Measurements from ENCODE around the gene NRG4.
A peak's percentile ranks its signal among the peaks of the same experiment; 100 is the strongest.
"Not testable (repeated sequence)": the region's sequence is repeated elsewhere in the genome, so short reads cannot be mapped to it uniquely, and the experiment has no call there.

Gene NRG4, protein sequence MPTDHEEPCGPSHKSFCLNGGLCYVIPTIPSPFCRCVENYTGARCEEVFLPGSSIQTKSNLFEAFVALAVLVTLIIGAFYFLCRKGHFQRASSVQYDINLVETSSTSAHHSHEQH

GRCh38 chr15:76011627-76012551 lies at the start of gene NRG4:
TSS of gene NRG4 (minus strand) at chr15:76012424. CDS start at chr15:76011230, 1,194 bp downstream.
- DNase-seq (ENCODE audit: low spot score): peak; percentile 24

DNA sequence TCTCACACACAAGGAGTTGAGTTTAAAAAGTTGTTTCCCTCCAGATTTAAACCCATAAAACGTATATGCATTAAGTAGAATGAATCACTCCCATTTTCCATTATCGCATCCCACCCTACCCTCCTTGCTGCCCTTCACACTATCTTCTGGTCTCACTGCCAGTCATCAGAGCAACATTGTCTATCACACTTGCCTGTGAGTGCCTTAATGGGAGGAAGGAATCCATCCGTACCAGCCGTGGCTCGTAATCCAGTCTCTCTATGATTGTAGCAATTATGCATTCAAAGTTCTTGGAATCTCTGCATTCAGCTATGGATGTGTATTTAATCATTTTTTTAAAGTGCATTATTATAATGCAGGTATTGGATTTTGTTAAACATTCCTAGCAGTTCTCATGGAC lies 49.5 kb upstream of the NRG4 start:
- no peak for DNase-seq (ENCODE audit: low spot score)

- no peak for DNase-seq (ENCODE audit: low spot score)
Observed at GRCh38 chr15:76060118-76060989, 48.1 kb upstream of the NRG4 start.

DNA sequence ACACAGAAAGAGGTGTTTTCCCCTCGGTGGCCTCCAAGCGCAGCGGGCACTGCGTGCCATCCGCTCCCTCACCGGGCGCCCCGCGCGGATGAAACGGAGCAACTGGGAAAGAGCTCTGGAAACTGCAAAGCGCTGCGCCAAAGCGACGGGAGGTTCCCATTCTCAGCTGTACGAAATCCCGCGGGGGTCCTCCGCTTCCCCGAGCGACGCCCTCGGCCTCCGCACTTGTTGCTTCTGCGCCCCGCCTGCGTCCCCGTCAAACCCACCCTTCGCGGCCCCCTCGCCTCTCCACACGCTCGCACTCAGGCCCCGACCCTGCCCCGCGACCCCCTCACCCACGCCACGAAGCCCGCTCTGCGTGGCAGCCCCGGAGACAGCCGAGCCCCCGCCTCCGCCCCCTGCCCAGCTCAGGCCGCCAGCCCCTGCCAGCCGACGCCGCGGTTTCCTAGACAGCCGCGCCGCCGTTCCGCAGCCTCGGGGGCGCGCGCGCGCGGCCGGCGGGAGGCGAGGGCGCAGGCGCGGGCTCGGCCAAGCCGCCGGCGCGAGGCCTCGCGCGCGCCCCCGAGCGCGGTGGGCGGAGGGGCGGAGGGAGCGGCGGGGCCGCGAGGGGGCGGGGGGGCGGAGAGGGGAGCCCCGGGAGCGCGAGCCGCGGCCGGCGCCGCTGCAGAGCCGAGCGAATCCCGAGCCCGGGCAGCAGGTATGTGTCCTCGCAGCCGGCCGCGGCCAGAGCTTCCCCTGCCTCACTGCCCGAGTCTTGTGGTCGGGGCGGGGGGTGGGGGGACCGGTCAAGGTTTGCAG lies 47.3 kb upstream of the NRG4 start, which contains the start of gene TMEM266:
TSS of gene TMEM266 (plus strand) at position 666 of the 798 bp plus-strand sequence. CDS start 74,279 bp downstream, outside the sequence.
- DNase-seq (ENCODE audit: low spot score): peak; percentile 84

- peak; percentile 77 for DNase-seq (ENCODE audit: low spot score)
Observed at GRCh38 chr15:76058714-76059319, 46.6 kb upstream of the NRG4 start.

GRCh38 chr15:76057332-76058000 lies 45.2 kb upstream of the NRG4 start:
- DNase-seq (ENCODE audit: low spot score): peak; percentile 63

- DNase-seq (ENCODE audit: low spot score): no peak
Observed at GRCh38 chr15:76056931-76057330, 44.7 kb upstream of the NRG4 start.

GRCh38 chr15:76054201-76054600 lies 42.0 kb upstream of the NRG4 start:
- DNase-seq (ENCODE audit: low spot score): not testable (repeated sequence)

- DNase-seq (ENCODE audit: low spot score): no peak
Observed at GRCh38 chr15:76038512-76038911, 26.3 kb upstream of the NRG4 start.

- no peak for DNase-seq (ENCODE audit: low spot score)
Observed at GRCh38 chr15:76035593-76035992, 23.4 kb upstream of the NRG4 start.

- no peak for DNase-seq (ENCODE audit: low spot score)
Observed at GRCh38 chr15:76034111-76034510, 21.9 kb upstream of the NRG4 start.

DNA sequence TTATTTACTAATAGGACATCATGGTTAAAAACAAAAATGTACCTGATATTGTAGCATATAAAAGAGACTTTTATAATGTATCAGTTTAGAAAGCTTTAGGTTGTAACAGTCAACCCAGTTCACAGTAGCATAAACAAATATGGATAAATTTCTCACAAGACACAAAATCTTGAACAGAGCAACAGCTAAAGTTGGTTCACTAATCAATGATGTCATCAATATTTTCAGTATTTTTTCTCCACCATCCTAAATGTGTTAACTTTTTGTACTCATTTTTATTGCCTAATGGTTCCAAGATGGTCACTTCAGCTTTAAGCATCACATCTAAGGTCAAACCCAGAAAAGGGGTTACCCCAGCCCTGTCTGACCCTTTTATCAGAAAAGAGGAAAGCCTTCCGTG lies 21.2 kb upstream of the NRG4 start:
- no peak for DNase-seq (ENCODE audit: low spot score)

DNA sequence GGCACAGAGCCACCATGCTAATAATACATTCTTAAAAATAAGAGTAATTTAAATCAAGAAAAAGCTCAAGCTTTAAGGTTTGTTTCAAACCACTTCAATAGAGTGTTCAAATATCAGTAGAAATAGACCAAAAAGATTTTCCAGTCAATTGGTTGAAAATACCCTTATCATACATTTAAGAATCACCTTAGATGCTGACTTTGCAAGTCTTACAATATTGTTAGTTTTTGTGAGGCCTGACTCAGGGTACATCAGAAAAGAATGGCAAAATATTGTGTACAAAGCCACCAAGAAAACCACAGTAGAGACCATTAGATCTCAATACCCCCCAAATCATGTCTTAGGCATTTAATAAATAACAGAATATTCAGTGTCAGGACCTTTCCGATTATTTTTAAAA lies 19.8 kb upstream of the NRG4 start:
- DNase-seq (ENCODE audit: low spot score): no peak

GRCh38 chr15:76024021-76024768 lies 12.0 kb upstream of the NRG4 start:
- no peak for DNase-seq (ENCODE audit: low spot score)

DNA sequence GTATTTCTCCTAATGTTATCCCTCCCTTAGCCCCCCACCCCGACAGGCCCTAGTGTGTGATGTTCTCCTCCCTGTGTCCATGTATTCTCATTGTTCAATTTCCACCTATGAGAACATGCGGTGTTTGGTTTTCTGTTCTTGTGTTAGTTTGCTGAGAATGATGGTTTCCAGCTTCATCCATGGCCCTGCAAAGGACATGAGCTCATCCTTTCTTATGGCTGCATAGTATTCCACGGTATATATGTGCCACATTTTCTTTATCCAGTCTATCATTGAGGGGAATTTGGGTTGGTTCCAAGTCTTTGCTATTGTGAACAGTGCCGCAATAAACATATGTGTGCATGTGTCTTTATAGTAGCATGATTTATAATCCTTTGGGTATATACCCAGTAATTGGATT lies 1.2 kb upstream of the NRG4 start:
- DNase-seq (ENCODE audit: low spot score): not testable (repeated sequence)

DNA sequence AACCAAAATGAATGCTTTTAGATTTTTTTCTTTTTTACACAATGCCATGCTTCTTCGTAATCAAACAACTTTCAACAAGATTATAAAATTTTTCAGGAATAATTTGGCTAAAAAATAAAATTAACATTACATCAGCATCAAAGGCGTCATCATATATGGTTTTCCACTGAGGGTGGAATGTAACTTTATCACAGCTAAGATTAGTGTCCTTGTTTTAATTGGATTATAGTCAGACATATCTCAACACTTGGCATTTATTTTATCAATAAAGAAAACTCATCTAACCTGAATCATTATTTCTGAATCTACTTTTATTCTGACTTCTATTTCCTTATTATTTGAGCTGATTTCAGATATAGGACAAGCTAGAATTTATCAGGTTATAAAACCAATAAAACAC lies 1.6 kb downstream of the NRG4 start:
- DNase-seq (ENCODE audit: low spot score): no peak

DNA sequence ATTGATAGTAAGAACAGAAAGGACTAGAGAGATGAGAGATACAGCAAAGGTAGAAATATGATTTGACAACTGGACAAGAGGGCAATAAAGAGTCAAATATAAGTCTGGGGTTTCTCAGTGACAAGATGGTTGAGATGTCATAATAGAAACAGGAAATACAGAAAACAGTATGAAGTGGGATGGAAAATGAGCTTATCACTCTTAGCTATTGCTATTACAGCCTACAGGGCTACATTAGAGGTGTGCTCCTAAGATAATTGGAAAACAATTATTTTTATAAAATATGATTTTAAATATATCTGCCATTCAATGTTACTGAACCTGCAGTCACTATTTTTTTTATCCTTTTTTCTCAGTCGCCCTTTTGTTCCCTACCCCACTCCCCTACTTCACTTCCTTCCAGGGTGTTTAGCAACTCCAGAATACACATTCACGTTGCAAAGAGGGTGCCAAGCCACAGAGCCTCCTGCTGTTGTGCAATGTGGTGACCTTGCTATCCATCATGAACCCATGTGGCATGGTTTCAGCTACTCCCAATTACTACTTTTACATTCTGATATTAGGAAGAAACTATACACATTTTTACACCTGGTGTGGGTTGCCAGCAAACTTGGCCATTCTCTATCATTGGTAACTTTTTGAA lies 6.0 kb downstream of the NRG4 start:
- DNase-seq (ENCODE audit: low spot score): no peak

GRCh38 chr15:76003364-76003763 lies 8.9 kb downstream of the NRG4 start:
- no peak for DNase-seq (ENCODE audit: low spot score)

DNA sequence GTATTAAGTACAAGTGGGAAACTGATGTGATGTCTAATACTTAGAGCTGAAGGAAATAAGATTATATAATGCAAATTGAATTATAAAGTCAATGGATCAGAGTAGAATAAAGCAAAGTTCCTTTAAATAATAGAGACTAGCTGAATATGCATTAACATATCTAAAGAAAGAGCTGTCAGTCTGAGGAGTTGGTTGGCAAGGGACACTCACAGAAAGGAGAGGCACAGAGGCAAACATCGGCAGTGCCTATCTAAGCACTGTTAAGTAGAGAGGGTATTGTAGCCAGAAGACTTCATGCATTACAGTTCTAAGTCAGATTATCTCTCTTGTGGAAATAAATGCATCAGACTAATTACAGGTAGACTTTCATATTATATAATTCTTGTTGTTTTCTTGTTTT lies 16.6 kb downstream of the NRG4 start:
- DNase-seq (ENCODE audit: low spot score): no peak

Measured in HuH-7 (cell line).